ENCODE measurements around the gene B4GALNT1. TPM values are rescaled to one million over a fixed set of nuclear protein-coding genes. Genes with fewer than 3 reads are reported as not detected.
"Not testable (repeated sequence)": the region's sequence is repeated elsewhere in the genome, so short reads cannot be mapped to it uniquely, and the experiment has no call there.

The B4GALNT1 gene
- total and polyA plus RNA-seq, 10 donors = 0.39 to 2.2 (median 0.88) TPM

GRCh38 chr12:57655541-57656240, 22.7 kb upstream of the B4GALNT1 start:
- Histone ChIP-seq H3K27ac (no peak overlapping the region), H3K27me3 (replicated peaks in 1 of 7) (peaks cover 0 to 9% (median 0%) of the 10 kb centered on the region in 7 donors), H3K9me3 (peaks cover 0 to 19% (median 12%) of the 10 kb centered on the region in 8 donors), H3K4me1 (no peaks in the 10 kb centered on the region), H3K36me3 (no peaks in the 10 kb centered on the region), H3K4me3 (no peak overlapping the region)
- DNase-seq = no peak
- no peak for TF ChIP-seq POLR2A (IDR thresholded peaks at IDR 0.05)
- no peak for TF ChIP-seq POLR2AphosphoS5 (IDR thresholded peaks at IDR 0.05)
- no peak for TF ChIP-seq CTCF (IDR thresholded peaks at IDR 0.05 in 8 of 11, conservative IDR thresholded peaks at IDR 0.05 in 3 of 11)
- intact Hi-C loops (cut with DNase I; ENCODE audit: low total_unique reads) = no loop called here
- 80 to 86% (median 81%) methylated on average over 16 to 23 of the region's 23 CpGs for WGBS, 5 donors

- no peaks in the 10 kb centered on the region for H3K36me3 ChIP-seq
- TF ChIP-seq POLR2AphosphoS5 (IDR thresholded peaks at IDR 0.05) (no peak), POLR2A (IDR thresholded peaks at IDR 0.05) (no peak), CTCF (IDR thresholded peaks at IDR 0.05 in 8 of 11, conservative IDR thresholded peaks at IDR 0.05 in 3 of 11) (no peak)
- 65 to 73% (median 70%) methylated on average over 3 of the region's 3 CpGs for WGBS, 5 donors
- intact Hi-C loops (cut with DNase I; ENCODE audit: low total_unique reads) = no loop called here
- no peak overlapping the region for H3K4me3 ChIP-seq
- H3K9me3 ChIP-seq = peaks cover 0 to 19% (median 12%) of the 10 kb centered on the region in 8 donors
- no peak overlapping the region for H3K27ac ChIP-seq
- no peaks in the 10 kb centered on the region for H3K4me1 ChIP-seq
- no peak for DNase-seq
- peaks cover 0 to 9% (median 0%) of the 10 kb centered on the region in 7 donors for H3K27me3 ChIP-seq (replicated peaks in 1 of 7)
Observed at GRCh38 chr12:57654042-57654441, 21.0 kb upstream of the B4GALNT1 start.

- 90 to 100% (median 94%) methylated on average over 1 to 10 of the region's 15 CpGs for WGBS, 5 donors
- H3K27ac ChIP-seq = not testable (repeated sequence)
Observed at GRCh38 chr12:57646659-57647049, 13.7 kb upstream of the B4GALNT1 start.

GRCh38 chr12:57645990-57646658, 13.1 kb upstream of the B4GALNT1 start:
- H3K27ac ChIP-seq; H3K4me3 ChIP-seq; intact Hi-C loops (cut with DNase I; ENCODE audit: low total_unique reads); DNase-seq; H3K4me1 ChIP-seq; H3K36me3 ChIP-seq: not testable (repeated sequence)
- H3K9me3 ChIP-seq = peaks cover 0 to 27% (median 20%) of the 10 kb centered on the region in 8 donors
- WGBS, 5 donors = 73 to 79% (median 75%) methylated on average over 10 to 13 of the region's 13 CpGs
- H3K27me3 ChIP-seq (replicated peaks in 1 of 7) = peaks cover 0 to 33% (median 0%) of the 10 kb centered on the region in 7 donors

More at GRCh38 chr12:57646659-57647049, 13.7 kb upstream of the B4GALNT1 start:
- intact Hi-C loops (cut with DNase I; ENCODE audit: low total_unique reads); H3K4me1 ChIP-seq; H3K36me3 ChIP-seq; H3K4me3 ChIP-seq; DNase-seq: not testable (repeated sequence)
- H3K9me3 ChIP-seq = peaks cover 0 to 27% (median 20%) of the 10 kb centered on the region in 8 donors
- peaks cover 0 to 28% (median 0%) of the 10 kb centered on the region in 7 donors for H3K27me3 ChIP-seq (replicated peaks in 1 of 7)
